ACC112 (cell line): Measurements from ENCODE around the gene GCFC2.
A peak's percentile ranks its signal among the peaks of the same experiment; 100 is the strongest.

Experiments
- H2AFZ ChIP-seq: fragments of 200-600 bp; sonication (generic); one replicate; pipeline ENCODE4 v1.6.0; 2017; ENCODE audit warnings: antibody characterized with exemption, low read length; ENCODE audit not compliant: unreplicated experiment
- H3K27ac ChIP-seq: fragments of 200-600 bp; sonication (generic); 2 replicates; pipeline ENCODE4 v1.5.1; 2014; ENCODE audit warnings: low read depth, mild to moderate bottlenecking, antibody characterized with exemption, low read length, moderate library complexity
- H3K27me3 ChIP-seq: fragments of 200-600 bp; sonication (generic); 2 replicates; pipeline ENCODE4 v1.6.1; 2014; ENCODE audit warnings: mild to moderate bottlenecking, antibody characterized with exemption, low read length, moderate library complexity, mixed read lengths; ENCODE audit not compliant: insufficient read depth
- H3K36me3 ChIP-seq: fragments of 200-600 bp; sonication (generic); 2 replicates; pipeline ENCODE4 v1.6.1; 2016; ENCODE audit warnings: mild to moderate bottlenecking, antibody characterized with exemption, low read length, moderate library complexity, mixed read lengths; ENCODE audit not compliant: insufficient read depth
- H3K4me1 ChIP-seq: fragments of 200-600 bp; sonication (generic); one replicate; pipeline ENCODE4 v1.6.1; 2016; ENCODE audit warnings: low read length, mixed read lengths; ENCODE audit not compliant: insufficient read depth, unreplicated experiment, control insufficient read depth
- H3K4me3 ChIP-seq: fragments of 200-600 bp; sonication (generic); 2 replicates; pipeline ENCODE4 v1.5.1; 2014; ENCODE audit warnings: mild to moderate bottlenecking, low read depth, low read length
- H3K79me2 ChIP-seq: fragments of 200-600 bp; sonication (generic); one replicate; pipeline ENCODE4 v1.6.0; 2016; ENCODE audit warnings: low read length; ENCODE audit not compliant: control insufficient read depth, unreplicated experiment, insufficient read depth

GCFC2 gene

DNA sequence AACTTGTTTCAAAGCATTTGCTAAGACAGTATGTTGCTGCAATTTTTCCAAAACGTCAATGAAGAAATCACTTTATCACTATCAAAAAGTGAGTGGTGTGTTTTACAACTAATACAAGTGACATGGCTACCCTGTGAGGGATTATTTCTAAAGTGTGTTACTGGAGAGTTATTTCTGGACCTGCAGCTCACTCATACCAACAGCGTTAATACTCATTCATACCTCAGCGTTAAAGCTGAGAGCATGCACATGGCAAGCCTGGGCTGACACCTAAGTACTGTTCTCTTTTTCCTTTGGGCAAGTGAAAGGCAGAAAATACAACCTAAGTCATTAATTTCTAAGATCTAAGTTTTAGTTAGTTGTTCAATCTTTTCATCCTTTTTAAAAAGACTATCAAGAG, 77.1 kb downstream of the GCFC2 start:
- Histone ChIP-seq H3K27me3 (0 out of 2 replicates have a peak, but pooled peaks cover 8% of the 10 kb centered on the region), H3K27ac (no peak overlapping the region), H3K79me2 (no peaks in the 10 kb centered on the region), H2AFZ (no peak overlapping the region), H3K4me3 (no peak overlapping the region), H3K36me3 (no peaks in the 10 kb centered on the region), H3K4me1 (peaks cover 4% of the 10 kb centered on the region)

DNA sequence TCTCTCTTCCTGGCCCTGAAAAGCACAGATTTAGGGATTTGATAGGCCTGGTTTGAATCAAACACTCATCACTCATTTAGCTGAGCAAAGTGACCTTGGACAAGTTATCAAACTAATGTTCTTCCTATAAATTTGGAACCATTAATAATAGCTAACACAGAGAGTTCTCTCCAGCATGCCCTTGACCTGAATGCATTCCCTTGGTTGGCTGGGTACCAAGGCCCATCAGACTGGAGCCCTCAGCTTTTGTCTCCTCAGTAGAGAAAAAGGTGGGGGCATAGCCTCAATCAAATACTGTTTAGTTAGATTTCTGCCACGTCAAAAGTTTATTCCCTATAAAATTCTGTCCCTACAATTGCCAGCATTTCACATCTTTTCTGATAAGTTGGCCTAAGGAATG, 77.9 kb downstream of the GCFC2 start:
- Histone ChIP-seq H3K79me2 (no peaks in the 10 kb centered on the region), H3K36me3 (no peaks in the 10 kb centered on the region), H3K27me3 (0 out of 2 replicates have a peak, but pooled peaks cover 2% of the 10 kb centered on the region), H3K4me3 (no peak overlapping the region), H3K27ac (no peak overlapping the region), H2AFZ (no peak overlapping the region), H3K4me1 (peaks cover 4% of the 10 kb centered on the region)

DNA sequence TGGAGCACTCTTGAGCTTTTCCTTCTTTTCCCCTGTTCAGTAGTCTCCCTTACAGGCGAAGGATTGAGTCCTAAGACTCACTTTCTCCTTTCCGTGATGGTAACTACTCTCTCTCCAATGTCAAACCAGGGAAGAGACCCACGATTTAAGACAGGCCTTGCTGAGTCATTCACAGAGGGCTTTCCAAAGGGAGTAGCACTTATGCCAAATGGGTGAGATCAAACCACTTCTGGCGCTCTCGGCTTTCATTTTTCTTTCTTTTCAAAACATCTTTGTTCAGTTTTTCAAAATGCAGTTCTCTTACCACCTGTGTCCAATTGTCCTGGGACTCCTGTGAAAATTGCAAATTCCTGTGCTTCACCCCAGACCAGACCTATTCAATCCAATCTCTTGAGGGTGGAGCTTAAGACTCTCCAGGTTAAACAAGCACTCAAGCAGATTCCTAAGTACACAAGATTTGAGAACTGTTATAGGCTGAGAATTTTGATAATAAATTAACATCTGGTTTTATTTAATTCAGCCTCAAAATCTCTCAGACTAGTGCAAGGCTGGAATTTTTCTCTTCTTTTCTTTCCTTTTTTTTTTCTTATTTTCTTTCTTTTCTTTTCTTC, 78.5 kb downstream of the GCFC2 start:
- H2AFZ ChIP-seq = peak overlapping the region; percentile 77
- no peak overlapping the region for H3K27ac ChIP-seq
- no peaks in the 10 kb centered on the region for H3K27me3 ChIP-seq
- H3K4me1 ChIP-seq = peaks cover 4% of the 10 kb centered on the region
- no peaks in the 10 kb centered on the region for H3K36me3 ChIP-seq
- no peaks in the 10 kb centered on the region for H3K79me2 ChIP-seq
- no peak overlapping the region for H3K4me3 ChIP-seq

DNA sequence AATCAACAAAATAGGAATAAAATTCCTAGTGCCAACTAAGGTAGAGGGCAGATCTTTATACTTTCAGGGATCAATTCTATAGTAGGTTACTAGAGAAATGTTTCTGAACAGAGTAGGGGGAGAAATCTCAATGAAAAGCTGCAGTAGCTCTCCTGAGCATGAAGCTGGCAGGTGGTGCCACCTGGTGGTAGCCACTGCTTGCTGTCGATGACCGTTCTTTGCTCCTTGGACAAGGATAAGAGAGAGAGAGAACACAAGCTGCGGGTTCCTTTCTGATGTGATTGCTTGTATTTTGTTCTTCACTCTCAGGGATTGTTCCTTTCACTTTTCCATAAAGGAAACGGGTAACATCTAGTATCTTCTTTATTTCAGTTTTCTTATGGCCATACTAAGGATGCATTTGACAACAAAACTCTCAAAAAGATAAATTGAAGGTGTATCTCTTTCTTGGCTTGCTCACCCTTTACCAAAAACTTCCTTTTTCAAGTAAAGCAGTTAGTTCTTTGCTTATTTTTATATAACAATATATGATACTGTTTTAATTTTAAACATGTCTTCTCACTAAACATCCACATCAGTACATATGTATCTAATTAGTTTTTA, 82.7 kb downstream of the GCFC2 start:
- Histone ChIP-seq H3K27me3 (no peaks in the 10 kb centered on the region), H3K4me3 (no peak overlapping the region), H2AFZ (peak overlapping the region; percentile 19), H3K27ac (no peak overlapping the region), H3K36me3 (no peaks in the 10 kb centered on the region), H3K79me2 (no peaks in the 10 kb centered on the region), H3K4me1 (peaks cover 4% of the 10 kb centered on the region)

DNA sequence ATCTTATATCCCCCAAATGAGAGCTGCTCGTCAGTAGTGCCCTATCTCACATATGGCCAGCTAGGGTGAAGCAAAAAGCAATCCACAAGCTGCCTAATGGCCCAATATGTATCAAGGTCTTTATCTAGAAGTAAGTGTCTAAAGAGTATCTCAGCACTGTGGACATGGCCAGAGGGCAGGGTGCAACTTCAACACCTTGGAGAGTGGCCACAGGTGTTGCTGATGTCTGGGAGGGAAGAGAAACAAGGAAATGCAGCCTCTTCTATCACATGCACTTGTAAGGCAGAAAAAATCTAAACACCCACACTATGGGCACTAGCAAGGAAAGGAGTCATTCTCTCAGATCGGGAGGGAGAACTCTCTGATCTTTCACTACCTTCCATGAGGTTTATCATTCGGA, 87.8 kb downstream of the GCFC2 start:
- no peak overlapping the region for H3K27ac ChIP-seq
- no peaks in the 10 kb centered on the region for H3K27me3 ChIP-seq
- peaks cover 14% of the 10 kb centered on the region for H3K4me1 ChIP-seq
- H3K36me3 ChIP-seq = no peaks in the 10 kb centered on the region
- no peak overlapping the region for H3K4me3 ChIP-seq
- H3K79me2 ChIP-seq = no peaks in the 10 kb centered on the region
- H2AFZ ChIP-seq = no peak overlapping the region

DNA sequence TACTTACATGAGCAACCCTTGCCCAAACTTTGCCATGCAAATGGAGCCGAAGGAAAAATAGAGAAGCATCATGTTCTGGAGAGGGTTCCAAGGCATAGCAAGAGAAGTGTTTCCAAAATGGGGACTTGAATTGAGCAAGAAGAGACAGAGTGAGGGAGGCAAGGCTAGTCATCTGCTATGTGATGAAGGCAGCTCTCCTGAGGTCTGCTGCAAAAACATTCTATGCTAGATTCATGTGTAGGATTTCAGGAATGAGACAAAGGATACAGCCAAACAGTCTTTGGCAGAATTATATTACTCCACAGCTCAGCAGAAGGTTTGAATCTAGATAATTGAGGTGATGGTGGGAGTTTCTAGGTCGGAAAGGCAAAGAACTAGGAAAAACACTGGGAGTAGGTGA, 88.2 kb downstream of the GCFC2 start:
- H3K4me1 ChIP-seq = peaks cover 14% of the 10 kb centered on the region
- no peaks in the 10 kb centered on the region for H3K36me3 ChIP-seq
- no peak overlapping the region for H3K4me3 ChIP-seq
- no peak overlapping the region for H2AFZ ChIP-seq
- H3K79me2 ChIP-seq = no peaks in the 10 kb centered on the region
- no peaks in the 10 kb centered on the region for H3K27me3 ChIP-seq
- no peak overlapping the region for H3K27ac ChIP-seq

DNA sequence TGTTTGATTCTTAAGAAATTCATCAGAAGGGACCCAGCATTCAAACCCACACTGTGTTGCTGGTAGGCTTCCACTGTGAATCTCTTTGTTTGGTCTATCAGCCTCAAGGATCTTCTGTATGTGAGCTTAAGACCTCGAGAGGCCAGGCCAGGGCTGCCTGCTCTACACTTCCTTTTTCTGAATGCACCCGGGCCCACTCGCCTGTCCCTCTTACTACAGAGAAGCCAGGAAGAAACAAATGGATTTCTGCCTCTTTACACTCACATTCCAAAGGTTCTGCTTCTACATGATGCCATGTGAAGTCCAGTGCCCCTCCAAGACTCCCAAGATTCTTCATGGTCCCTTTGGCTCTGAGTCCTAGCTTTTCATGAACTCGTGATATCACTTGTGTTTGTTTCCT, 89.5 kb downstream of the GCFC2 start:
- Histone ChIP-seq H3K27ac (no peak overlapping the region), H3K4me1 (peaks cover 14% of the 10 kb centered on the region), H3K79me2 (no peaks in the 10 kb centered on the region), H3K27me3 (no peaks in the 10 kb centered on the region), H3K36me3 (no peaks in the 10 kb centered on the region), H2AFZ (no peak overlapping the region), H3K4me3 (no peak overlapping the region)

DNA sequence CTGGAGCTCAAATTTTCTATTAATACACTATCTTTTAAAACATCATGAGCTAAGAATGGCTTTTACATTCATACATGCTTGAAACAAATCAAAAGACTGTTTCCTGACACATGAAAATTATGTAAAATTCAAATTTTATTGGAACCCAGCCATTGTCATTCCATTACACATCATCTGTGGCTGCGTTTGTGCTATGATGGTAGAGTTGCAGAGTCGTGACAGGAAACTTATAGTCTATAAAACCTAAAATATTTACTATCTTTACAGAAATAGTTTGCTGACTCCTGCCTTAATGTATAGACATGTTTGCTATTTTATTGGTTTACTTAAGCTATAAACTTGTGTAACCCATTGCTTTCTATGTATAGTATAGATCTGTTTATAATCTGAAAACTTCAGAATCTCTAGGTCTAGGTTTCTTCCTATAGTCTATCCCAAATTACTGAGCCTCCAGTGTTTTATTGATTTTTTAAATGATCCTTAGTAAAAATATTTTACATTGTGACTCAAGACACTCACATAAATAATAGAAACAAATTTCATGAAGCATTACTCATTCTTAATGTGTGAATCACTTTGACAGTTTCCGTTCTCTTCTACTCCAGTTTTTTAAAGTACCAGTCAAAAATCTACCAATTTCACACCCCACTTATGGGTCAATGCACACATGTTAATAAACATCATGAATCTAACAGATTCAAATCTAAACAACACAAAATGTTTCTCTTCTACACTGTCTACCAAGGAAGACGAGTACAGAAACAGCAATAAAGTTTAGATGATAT, 90.6 kb downstream of the GCFC2 start:
- Histone ChIP-seq H3K27me3 (no peaks in the 10 kb centered on the region), H3K36me3 (no peaks in the 10 kb centered on the region), H3K27ac (peak overlapping the region; percentile 40), H3K4me1 (peaks cover 14% of the 10 kb centered on the region), H3K79me2 (no peaks in the 10 kb centered on the region), H2AFZ (no peak overlapping the region), H3K4me3 (peak overlapping the region; percentile 2; the same call in 1 of the 2 replicates)

DNA sequence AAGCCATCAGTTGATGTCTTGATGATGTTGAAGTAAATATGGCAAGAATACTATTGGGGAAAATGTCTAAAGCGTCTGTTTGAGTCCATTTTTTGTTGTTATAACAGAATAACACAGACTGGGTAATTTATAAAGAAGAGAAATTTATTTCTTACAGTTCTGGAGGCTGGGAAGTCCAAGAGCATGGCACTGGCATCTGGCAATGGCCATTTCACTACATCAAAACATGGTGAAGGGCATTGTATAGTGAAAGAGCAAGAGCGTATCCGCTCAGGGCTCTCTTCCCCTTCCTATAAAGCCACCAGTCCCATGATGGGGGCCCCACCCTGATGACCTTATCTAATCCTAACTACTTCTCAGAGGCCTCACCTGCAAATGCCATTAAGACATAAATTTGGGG, 93.8 kb downstream of the GCFC2 start:
- H2AFZ ChIP-seq = no peak overlapping the region
- peaks cover 14% of the 10 kb centered on the region for H3K4me1 ChIP-seq
- no peak overlapping the region for H3K4me3 ChIP-seq
- no peaks in the 10 kb centered on the region for H3K79me2 ChIP-seq
- no peaks in the 10 kb centered on the region for H3K27me3 ChIP-seq
- H3K36me3 ChIP-seq = no peaks in the 10 kb centered on the region
- H3K27ac ChIP-seq = no peak overlapping the region

DNA sequence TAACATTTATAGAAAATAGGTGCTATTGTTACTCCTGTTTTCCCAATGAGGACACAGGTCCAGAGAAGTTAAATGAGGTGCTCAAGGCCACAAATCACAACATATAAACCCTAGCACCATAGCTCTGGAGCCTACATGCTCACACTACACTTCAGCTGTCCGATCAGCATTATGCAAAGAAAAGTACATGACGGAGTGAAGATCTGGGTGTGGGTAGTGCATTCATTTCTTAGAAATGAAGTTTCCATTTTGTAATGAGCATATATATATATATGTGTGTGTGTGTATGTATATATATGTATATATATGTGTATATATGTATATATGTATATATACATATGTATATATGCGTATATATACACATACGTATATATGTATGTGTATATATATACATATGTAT, 94.3 kb downstream of the GCFC2 start:
- Histone ChIP-seq H3K27me3 (no peaks in the 10 kb centered on the region), H2AFZ (no peak overlapping the region), H3K4me3 (no peak overlapping the region), H3K4me1 (peaks cover 14% of the 10 kb centered on the region), H3K36me3 (no peaks in the 10 kb centered on the region), H3K27ac (no peak overlapping the region), H3K79me2 (no peaks in the 10 kb centered on the region)
